H1 (cell line): ENCODE measurements around the gene CPA4.

ENCODE experiments used
- CEBPB ChIP-seq: IDR thresholded peaks from 2 replicates; pipeline ENCODE4 v1.6.1; 2012; ENCODE audit warnings: low read depth, low read length
- EP300 ChIP-seq, 2 experiments: IDR thresholded peaks; 1 replicate in 1 of 2; 2 replicates in 1 of 2; pipeline ENCODE4 v1.6.1; 2011 to 2012; ENCODE audit warnings: low read depth in 2 of 2, low read length in 2 of 2, mild to moderate bottlenecking in 2 of 2, borderline replicate concordance in 1 of 2, inconsistent platforms in 1 of 2, moderate library complexity in 1 of 2
- GTF2F1 ChIP-seq: IDR thresholded peaks from 2 replicates; pipeline ENCODE4 v1.6.1; 2012; ENCODE audit warnings: low read depth, low read length, improper control_type of control experiment, borderline replicate concordance
- POLR2A ChIP-seq, 2 experiments: IDR thresholded peaks; 1 replicate in 1 of 2; 2 replicates in 1 of 2; pipeline ENCODE4 v1.6.1; 2011; ENCODE audit warnings: low read depth in 2 of 2, low read length in 2 of 2, mild to moderate bottlenecking in 2 of 2; ENCODE audit errors: control extremely low read depth in 1 of 2
- POLR2AphosphoS5 ChIP-seq: IDR thresholded peaks from 2 replicates; pipeline ENCODE4 v1.6.1; 2011; ENCODE audit warnings: low read depth, low read length
- SP1 ChIP-seq: IDR thresholded peaks from 2 replicates; pipeline ENCODE4 v1.6.1; 2011; ENCODE audit warnings: low read depth, low read length
- TAF1 ChIP-seq: IDR thresholded peaks from 2 replicates; pipeline ENCODE4 v1.6.1; 2011; ENCODE audit warnings: mild to moderate bottlenecking, low read depth, low read length
- TCF12 ChIP-seq: IDR thresholded peaks from 2 replicates; pipeline ENCODE4 v1.6.1; 2011; ENCODE audit warnings: low read depth, mild to moderate bottlenecking, low read length
- YY1 ChIP-seq: IDR thresholded peaks from 2 replicates; pipeline ENCODE4 v1.6.1; 2011; ENCODE audit warnings: low read depth, mild to moderate bottlenecking, low read length
- ZNF274 ChIP-seq: IDR thresholded peaks from 2 replicates; pipeline ENCODE4 v1.7.0; 2012; ENCODE audit warnings: low read length, borderline replicate concordance; ENCODE audit errors: extremely low read depth
- TF ChIP-seq, protein P1 (sequence below), 3 experiments: IDR thresholded peaks; 1 replicate in 2 of 3; 2 replicates in 1 of 3; pipeline versions ENCODE4 v1.5.1 to v1.6.1; 2011; ENCODE audit warnings: low read length in 3 of 3, mild to moderate bottlenecking in 3 of 3, inconsistent platforms in 2 of 3, low read depth in 1 of 3, moderate library complexity in 1 of 3; ENCODE audit not compliant: insufficient read depth in 1 of 3; ENCODE audit errors: control extremely low read depth in 1 of 3
- TF ChIP-seq, protein P2 (sequence below): IDR thresholded peaks from 2 replicates; pipeline ENCODE4 v1.6.1; 2012; ENCODE audit warnings: low read length, inconsistent platforms

DNA sequence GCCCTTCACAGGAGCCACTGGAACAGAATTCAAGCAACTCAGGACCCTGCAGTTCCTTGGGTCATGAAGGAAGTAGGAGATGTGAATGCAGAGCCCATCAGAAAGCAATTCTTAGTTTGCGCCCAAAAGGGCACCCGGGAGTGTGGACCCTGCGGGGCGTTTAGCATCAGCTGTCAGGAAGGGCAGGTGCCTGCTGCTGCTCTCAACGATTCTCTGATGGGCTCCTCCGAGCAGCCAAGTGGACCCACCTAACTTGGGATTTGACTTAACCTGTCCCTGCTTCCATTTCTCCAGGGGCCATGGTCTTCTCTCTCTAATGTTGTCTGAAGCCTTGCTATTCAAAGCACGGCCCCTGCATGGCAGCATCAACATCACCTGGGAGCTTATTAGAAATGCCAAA is 68.7 kb downstream of the CPA4 start:
- TF ChIP-seq, protein P1, sequence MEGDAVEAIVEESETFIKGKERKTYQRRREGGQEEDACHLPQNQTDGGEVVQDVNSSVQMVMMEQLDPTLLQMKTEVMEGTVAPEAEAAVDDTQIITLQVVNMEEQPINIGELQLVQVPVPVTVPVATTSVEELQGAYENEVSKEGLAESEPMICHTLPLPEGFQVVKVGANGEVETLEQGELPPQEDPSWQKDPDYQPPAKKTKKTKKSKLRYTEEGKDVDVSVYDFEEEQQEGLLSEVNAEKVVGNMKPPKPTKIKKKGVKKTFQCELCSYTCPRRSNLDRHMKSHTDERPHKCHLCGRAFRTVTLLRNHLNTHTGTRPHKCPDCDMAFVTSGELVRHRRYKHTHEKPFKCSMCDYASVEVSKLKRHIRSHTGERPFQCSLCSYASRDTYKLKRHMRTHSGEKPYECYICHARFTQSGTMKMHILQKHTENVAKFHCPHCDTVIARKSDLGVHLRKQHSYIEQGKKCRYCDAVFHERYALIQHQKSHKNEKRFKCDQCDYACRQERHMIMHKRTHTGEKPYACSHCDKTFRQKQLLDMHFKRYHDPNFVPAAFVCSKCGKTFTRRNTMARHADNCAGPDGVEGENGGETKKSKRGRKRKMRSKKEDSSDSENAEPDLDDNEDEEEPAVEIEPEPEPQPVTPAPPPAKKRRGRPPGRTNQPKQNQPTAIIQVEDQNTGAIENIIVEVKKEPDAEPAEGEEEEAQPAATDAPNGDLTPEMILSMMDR (IDR thresholded peaks at IDR 0.05; ENCODE audit: control extremely low read depth in 1 of 3, insufficient read depth in 1 of 3, low read depth in 1 of 3, low read length in 3 of 3) = no peak
- TF ChIP-seq CEBPB (no peak), ZNF274 (no peak), SP1 (no peak), TCF12 (no peak), TAF1 (no peak), GTF2F1 (no peak), YY1 (no peak), POLR2AphosphoS5 (no peak), EP300 (IDR thresholded peaks at IDR 0.05; ENCODE audit: borderline replicate concordance in 1 of 2, low read depth in 2 of 2, low read length in 2 of 2) (no peak), POLR2A (IDR thresholded peaks at IDR 0.05; ENCODE audit: control extremely low read depth in 1 of 2, low read depth in 2 of 2, low read length in 2 of 2) (no peak)
- TF ChIP-seq, protein P2, sequence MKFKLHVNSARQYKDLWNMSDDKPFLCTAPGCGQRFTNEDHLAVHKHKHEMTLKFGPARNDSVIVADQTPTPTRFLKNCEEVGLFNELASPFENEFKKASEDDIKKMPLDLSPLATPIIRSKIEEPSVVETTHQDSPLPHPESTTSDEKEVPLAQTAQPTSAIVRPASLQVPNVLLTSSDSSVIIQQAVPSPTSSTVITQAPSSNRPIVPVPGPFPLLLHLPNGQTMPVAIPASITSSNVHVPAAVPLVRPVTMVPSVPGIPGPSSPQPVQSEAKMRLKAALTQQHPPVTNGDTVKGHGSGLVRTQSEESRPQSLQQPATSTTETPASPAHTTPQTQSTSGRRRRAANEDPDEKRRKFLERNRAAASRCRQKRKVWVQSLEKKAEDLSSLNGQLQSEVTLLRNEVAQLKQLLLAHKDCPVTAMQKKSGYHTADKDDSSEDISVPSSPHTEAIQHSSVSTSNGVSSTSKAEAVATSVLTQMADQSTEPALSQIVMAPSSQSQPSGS = no peak
